Measurements from ENCODE around the gene SUPT4H1. TPM values are rescaled to one million over a fixed set of nuclear protein-coding genes. Genes with fewer than 3 reads are reported as not detected.

Gene SUPT4H1
- total and polyA plus RNA-seq, 5 donors, result 51.9 to 69.3 (median 63.2) TPM

DNA sequence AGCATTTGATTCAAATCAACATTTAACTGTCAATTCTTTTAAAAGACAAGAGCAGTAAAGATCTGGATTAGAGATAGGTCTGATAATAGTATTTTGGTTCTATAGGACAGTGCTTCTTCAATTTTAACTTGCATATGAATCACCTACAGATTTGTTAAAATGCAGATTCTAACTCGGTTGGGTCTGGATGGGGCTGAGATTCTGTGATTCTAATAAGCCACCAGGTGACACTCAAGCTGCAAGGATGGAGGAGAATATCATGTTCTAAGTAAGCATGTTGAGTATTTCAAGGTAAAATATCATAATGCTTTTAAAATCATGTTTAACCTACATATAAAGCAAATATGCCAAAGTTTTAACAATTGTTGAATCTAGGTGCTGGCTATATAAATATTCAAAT, 39.2 kb downstream of the SUPT4H1 start:
- intact Hi-C loops (cut with DNase I), result loop anchor here in 2 of 4 donors (10.0 kb wide), 1 partner anchor 132 kb away; no protein-coding TSS in a partner anchor
- Histone ChIP-seq H3K9me3 (ENCODE audit: control insufficient read depth, low read length) (no peaks in the 10 kb centered on the region), H3K4me1 (ENCODE audit: control insufficient read depth, insufficient read depth, low read length) (no peaks in the 10 kb centered on the region), H3K4me3 (ENCODE audit: low read length) (no peak overlapping the region), H3K27me3 (ENCODE audit: control insufficient read depth, insufficient read depth) (no peaks in the 10 kb centered on the region), H3K27ac (ENCODE audit: low read length) (no peak overlapping the region)
- 42% methylated on average over 1 of the region's 1 CpG for WGBS
- ATAC-seq (no peak), DNase-seq (no peak)

DNA sequence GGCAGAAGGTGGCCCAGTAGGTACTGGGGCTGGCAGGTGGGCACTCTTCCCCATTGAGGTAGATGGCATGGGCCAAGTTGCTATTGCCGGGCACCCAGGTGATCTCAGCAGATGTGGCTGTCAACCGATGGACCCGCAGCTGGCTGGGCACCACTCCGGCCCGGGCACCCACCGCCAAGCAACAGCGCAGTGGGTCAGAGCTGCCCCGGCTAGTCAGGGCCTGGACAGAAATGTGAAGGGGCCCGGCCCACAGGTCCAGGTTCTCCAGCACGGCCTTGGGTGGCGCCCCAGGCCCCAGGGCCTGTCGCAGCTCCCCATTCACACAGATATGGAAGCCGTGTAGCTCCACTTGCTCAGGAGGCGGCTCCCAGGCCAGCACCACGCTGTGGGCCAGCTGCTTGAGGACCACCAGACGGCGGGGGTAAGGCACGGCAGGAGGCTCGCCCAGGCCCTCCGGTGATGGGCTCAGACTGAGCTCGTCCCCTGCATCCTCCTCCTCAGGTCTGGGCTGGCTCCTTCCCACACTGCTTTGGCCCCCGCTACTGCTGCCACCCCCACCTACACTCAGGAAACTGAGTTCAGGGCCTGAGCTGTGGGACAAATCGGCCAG, 39.9 kb downstream of the SUPT4H1 start:
- WGBS, result 79% methylated on average over 23 of the region's 23 CpGs
- intact Hi-C loops (cut with DNase I), result loop anchor here in 2 of 4 donors (10.0 kb wide), 1 partner anchor 133 kb away; no protein-coding TSS in a partner anchor
- Histone ChIP-seq H3K4me3 (ENCODE audit: low read length) (no peak overlapping the region), H3K27ac (ENCODE audit: low read length) (no peak overlapping the region), H3K9me3 (ENCODE audit: control insufficient read depth, low read length) (no peaks in the 10 kb centered on the region), H3K27me3 (ENCODE audit: control insufficient read depth, insufficient read depth) (no peaks in the 10 kb centered on the region), H3K4me1 (ENCODE audit: control insufficient read depth, insufficient read depth, low read length) (no peaks in the 10 kb centered on the region)
- peak in 1 of 3 donors; percentile 42 for DNase-seq
- ATAC-seq, result no peak

DNA sequence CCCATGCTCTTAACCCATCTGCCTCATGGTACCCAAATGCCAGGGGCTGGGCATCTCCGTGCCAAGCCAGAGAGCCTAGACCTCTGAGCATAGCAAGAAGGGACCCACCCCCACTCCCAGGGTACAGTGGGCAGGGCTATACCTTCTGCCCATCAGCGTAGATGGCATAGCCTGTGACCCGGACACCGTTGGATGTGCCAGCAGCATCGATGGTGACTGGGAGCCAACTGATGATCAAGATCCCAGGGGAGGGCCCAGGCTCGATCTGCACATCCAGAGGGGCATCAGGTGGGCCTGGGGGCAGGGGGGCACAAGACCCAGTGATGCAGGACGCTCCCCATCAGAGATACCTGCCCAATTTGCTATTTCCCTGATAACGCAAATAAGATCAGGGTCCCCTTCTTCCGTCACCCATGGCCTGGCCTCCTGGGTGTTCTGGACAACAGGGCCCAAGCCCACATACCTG, 40.5 kb downstream of the SUPT4H1 start:
- Histone ChIP-seq H3K27ac (ENCODE audit: low read length) (no peak overlapping the region), H3K9me3 (ENCODE audit: control insufficient read depth, low read length) (no peaks in the 10 kb centered on the region), H3K27me3 (ENCODE audit: control insufficient read depth, insufficient read depth) (no peaks in the 10 kb centered on the region), H3K4me3 (ENCODE audit: low read length) (no peak overlapping the region), H3K4me1 (ENCODE audit: control insufficient read depth, insufficient read depth, low read length) (no peaks in the 10 kb centered on the region)
- no peak for ATAC-seq
- intact Hi-C loops (cut with DNase I), result loop anchor here in 2 of 4 donors (10.0 kb wide), 1 partner anchor 133 kb away; no protein-coding TSS in a partner anchor
- no peak for DNase-seq
- WGBS, result 93% methylated on average over 9 of the region's 9 CpGs

DNA sequence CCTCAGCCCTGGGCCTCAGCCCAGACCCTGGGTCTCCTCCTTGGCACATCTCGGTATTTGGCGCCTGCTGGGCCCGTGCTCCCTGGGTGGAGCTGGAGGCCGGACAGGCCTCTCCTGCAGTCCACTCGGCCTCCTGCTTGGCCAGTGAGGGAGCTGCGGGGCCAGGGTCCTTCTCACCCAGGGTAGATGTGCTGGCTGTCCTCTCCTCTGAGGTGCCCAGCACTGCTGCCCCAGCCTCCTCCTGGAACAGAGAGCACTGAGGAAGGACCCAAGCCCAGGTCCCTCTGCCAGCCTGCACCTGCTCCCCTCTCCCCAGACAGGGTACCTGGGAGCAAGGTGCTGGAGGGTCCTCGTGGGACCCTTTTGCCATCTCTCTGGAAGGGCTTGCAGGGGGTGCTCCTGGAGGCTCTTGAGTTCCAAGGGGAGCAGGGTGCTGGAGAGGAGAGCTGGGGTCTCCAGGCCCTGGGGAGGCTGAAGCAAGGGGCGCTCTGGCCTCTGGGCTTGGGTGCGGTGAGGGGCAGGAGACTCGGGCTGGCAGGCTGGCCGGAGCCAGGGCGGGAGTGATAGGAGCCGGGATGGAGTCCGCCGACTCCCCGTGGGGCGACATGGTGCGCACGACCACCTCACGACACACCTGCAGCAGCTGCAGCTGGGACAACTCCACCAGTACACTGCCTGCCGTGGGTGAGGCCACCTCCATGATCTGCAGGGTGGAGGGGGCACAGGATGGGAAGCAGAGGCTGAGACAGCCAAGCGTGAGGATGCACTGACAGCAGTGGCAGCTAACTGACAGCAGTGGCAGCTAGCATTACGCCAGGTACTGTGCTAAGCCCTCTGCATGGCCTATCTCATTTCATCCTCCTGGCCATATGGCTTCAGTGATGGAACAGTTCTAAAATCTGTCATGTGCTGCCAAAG, 41.2 kb downstream of the SUPT4H1 start:
- no peak for ATAC-seq
- Histone ChIP-seq H3K27me3 (ENCODE audit: control insufficient read depth, insufficient read depth) (no peaks in the 10 kb centered on the region), H3K27ac (ENCODE audit: low read length) (no peak overlapping the region), H3K4me3 (ENCODE audit: low read length) (no peak overlapping the region), H3K9me3 (ENCODE audit: control insufficient read depth, low read length) (no peaks in the 10 kb centered on the region), H3K4me1 (ENCODE audit: control insufficient read depth, insufficient read depth, low read length) (no peaks in the 10 kb centered on the region)
- intact Hi-C loops (cut with DNase I), result loop anchor here in 2 of 4 donors (10.0 kb wide), 1 partner anchor 134 kb away; no protein-coding TSS in a partner anchor
- peak in 1 of 3 donors; percentile 13 for DNase-seq
- 86% methylated on average over 23 of the region's 23 CpGs for WGBS

DNA sequence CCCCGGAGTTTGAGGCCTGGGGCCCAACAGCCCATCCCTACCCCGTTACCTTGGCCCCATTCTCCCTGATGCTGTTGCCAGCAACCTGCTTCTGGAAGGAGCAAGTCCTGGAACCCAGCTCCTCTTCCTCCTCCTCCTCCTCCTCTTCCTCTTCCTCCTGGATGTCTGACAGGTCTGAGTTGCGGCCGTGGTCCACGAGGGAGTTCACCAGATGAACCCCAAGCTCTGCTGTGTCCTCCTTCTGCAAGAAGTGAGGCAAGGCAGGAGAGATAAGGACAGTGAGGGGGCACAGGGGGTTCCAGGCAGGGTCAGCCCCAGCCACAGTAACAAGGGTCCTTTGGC, 42.1 kb downstream of the SUPT4H1 start:
- Histone ChIP-seq H3K27ac (ENCODE audit: low read length) (no peak overlapping the region), H3K27me3 (ENCODE audit: control insufficient read depth, insufficient read depth) (no peaks in the 10 kb centered on the region), H3K9me3 (ENCODE audit: control insufficient read depth, low read length) (no peaks in the 10 kb centered on the region), H3K4me1 (ENCODE audit: control insufficient read depth, insufficient read depth, low read length) (no peaks in the 10 kb centered on the region), H3K4me3 (ENCODE audit: low read length) (no peak overlapping the region)
- WGBS, result 57% methylated on average over 5 of the region's 5 CpGs
- intact Hi-C loops (cut with DNase I), result loop anchor here in 3 of 4 donors (10.0 kb wide), 1 partner anchor 135 kb away; no protein-coding TSS in a partner anchor
- ATAC-seq, result no peak
- DNase-seq, result peak in 1 of 3 donors; percentile 13

DNA sequence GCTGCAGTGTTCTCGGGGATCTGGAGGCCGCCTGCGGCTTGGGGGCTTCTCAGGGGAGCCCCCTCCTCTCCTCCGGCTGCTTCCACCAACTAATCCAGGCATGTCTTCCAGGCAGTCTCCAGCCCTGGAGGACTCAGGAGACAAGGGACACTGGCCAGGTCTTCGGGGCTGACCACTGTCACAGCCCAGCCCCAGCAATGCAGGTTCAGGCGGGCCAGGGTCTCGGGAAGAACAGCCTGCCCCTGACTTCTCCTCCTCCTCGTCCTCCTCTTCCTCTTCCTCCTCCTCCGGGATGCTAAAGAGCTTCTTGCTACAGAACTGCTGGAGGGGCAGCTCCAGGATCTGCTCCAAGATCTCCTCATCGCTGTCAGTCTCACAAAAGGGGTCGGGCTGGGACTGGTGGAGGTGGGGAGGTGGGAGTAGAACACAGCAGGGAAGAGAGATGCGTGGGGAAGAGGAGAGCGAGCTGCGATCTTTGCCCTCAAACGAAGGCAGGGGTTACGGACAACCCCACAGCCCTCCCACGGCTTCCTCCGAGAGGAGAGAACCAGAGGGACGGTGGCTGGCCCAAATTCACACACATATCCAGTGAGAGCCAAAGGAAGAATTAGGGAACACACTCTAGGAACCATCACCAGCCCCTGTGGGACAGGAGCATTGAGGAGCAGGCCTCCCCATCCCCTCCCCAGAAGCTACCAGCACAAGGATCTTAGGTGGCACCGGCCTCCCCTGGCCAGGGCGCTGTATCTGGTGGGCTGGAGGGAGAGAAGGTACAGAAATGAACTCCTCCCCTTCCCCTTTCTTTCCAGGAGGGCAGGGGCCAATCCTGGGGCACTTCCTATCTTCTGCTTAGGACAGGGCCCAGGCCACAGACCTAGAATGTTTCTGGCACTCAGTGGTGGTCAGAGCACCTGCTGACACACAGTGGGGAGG, 42.8 kb downstream of the SUPT4H1 start:
- 73% methylated on average over 21 of the region's 21 CpGs for WGBS
- Histone ChIP-seq H3K27me3 (ENCODE audit: control insufficient read depth, insufficient read depth) (no peaks in the 10 kb centered on the region), H3K9me3 (ENCODE audit: control insufficient read depth, low read length) (no peaks in the 10 kb centered on the region), H3K27ac (ENCODE audit: low read length) (no peak overlapping the region), H3K4me1 (ENCODE audit: control insufficient read depth, insufficient read depth, low read length) (no peaks in the 10 kb centered on the region), H3K4me3 (ENCODE audit: low read length) (no peak overlapping the region)
- ATAC-seq, result no peak
- intact Hi-C loops (cut with DNase I), result loop anchor here in 1 of 4 donors (10.0 kb wide), 1 partner anchor 136 kb away; no protein-coding TSS in a partner anchor
- peak in 1 of 3 donors; percentile 16 for DNase-seq

DNA sequence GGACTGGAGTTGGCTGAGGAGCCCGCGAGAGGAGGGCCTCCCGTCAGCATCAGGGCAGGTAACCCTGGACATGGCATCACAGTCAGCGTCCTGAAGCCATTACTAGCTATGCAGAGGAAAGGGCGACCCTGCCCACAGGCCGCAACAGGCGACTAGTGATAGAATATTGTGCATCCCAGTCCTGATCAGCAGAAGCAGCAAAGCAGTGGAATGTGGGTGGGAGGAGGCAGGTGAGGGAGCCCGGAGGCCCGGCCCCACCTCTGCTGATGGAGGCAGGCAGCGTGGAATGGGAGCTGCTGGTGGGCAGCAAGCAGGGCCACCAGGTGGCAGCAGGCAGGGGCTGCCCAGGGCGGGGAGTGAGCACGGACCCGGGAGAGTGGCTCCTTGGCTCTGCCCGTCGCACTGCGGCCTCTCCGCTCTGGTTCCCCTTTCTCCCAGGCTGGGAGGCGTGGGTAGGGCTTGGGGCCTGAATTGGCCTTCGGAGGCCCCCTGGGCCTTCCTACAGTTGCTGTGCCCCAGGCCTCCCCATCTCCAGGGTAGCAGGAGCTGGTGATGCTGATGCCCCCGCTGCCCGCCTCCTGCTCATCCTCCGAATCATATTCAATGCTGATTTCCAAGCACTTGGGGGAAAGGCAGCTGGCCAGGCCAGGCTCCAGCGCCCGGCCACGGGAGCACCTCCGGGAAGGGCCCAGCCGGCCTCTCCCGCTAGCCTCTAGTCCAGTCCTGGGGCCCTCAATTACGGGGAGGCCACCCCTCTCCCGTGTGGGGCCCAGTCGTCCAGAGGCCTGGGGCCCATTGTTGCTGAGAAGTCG, 43.6 kb downstream of the SUPT4H1 start:
- 68% methylated on average over 32 of the region's 32 CpGs for WGBS
- ATAC-seq (no peak), DNase-seq (peak in 1 of 3 donors; percentile 46)
- no peaks in the 10 kb centered on the region for H3K4me1 ChIP-seq (ENCODE audit: control insufficient read depth, insufficient read depth, low read length)
- H3K27me3 ChIP-seq (ENCODE audit: control insufficient read depth, insufficient read depth), result no peaks in the 10 kb centered on the region
- intact Hi-C loops (cut with DNase I), result loop anchor here in 1 of 4 donors (10.0 kb wide), 1 partner anchor 136 kb away; no protein-coding TSS in a partner anchor
- H3K27ac ChIP-seq (ENCODE audit: low read length), result no peak overlapping the region
- H3K9me3 ChIP-seq (ENCODE audit: control insufficient read depth, low read length), result no peaks in the 10 kb centered on the region
- H3K4me3 ChIP-seq (ENCODE audit: low read length), result no peak overlapping the region

DNA sequence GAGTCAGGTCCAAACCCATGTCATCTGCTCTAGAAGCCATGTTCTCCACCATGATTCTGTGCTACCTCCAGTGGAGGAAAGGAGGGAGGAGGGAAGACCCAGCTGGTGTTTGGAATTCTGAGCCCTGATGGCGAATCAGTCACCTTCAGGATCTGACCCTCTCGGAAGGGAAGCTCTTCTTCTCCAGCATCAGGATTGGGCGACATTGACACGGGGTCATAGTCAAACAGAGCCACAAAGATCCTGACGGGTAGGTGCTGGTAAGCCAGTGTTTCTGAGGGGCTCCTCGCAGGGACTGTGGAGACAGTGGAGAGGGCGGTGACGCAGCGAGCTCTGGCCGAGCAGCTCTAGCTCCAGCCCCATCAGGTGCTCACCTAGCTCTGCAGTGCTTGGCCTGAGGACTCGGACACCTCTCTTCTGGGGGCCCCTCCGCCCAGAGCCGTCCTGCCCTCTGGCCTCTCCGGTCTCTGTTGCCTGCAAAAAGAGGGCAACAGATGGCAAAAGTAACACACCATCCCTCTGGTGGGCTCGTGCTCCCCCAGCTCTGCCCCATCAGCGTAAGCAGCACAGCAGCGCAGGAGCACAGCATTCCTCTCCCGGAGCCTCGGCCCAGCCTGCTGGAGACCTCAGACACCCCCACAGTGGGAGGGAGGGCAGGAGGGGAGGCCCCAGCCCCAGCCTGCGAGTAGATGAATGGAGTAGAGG, 44.4 kb downstream of the SUPT4H1 start:
- DNase-seq, result peak in 1 of 3 donors; percentile 30
- H3K4me1 ChIP-seq (ENCODE audit: control insufficient read depth, insufficient read depth, low read length), result no peaks in the 10 kb centered on the region
- H3K27me3 ChIP-seq (ENCODE audit: control insufficient read depth, insufficient read depth), result no peaks in the 10 kb centered on the region
- WGBS, result 81% methylated on average over 20 of the region's 20 CpGs
- ATAC-seq, result no peak
- no peak overlapping the region for H3K27ac ChIP-seq (ENCODE audit: low read length)
- no peaks in the 10 kb centered on the region for H3K9me3 ChIP-seq (ENCODE audit: control insufficient read depth, low read length)
- intact Hi-C loops (cut with DNase I), result loop anchor here in 1 of 4 donors (10.0 kb wide), 1 partner anchor 137 kb away; no protein-coding TSS in a partner anchor
- no peak overlapping the region for H3K4me3 ChIP-seq (ENCODE audit: low read length)

DNA sequence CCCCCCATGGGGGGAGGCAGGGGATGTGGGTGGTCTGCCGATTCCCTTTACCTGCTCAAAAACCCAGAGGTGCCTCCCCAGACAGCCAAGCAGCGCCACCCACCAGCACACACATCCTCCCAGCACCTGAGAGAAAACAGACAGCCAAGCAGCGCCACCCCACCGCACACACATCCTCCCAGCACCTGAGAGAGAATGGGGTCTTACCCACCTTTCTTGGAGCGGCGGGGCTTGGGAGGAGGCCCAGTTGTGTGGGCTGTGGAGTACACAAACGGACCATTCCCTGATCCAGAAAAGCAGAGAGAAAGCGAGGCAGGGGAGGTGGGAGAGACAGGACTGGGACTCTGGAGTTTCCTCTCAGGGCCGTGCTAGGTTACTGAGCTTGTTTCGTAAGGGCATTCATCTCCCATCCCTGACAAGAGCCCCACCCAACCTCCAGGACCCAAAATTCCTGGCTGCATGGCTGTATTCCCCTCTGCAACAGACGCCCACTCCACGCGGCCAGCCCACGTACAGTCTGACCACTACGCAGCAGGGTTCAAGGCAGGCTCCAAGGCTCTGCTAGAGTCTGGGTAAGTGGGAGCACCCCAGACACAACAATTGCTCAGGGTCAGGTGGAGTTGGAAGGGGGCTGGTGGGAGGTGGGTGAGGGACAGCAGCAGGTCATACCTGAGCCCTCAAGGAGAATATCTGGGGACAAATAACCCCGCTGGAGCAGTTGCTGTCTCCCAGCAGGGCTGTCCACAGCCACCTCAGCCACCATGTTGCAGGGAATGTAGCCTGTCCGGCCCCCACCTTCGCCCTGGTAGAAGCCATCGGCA, 45.7 kb downstream of the SUPT4H1 start:
- DNase-seq (no peak), ATAC-seq (no peak)
- Histone ChIP-seq H3K27me3 (ENCODE audit: control insufficient read depth, insufficient read depth) (no peaks in the 10 kb centered on the region), H3K9me3 (ENCODE audit: control insufficient read depth, low read length) (no peaks in the 10 kb centered on the region), H3K27ac (ENCODE audit: low read length) (no peak overlapping the region), H3K4me3 (ENCODE audit: low read length) (no peak overlapping the region), H3K4me1 (ENCODE audit: control insufficient read depth, insufficient read depth, low read length) (no peaks in the 10 kb centered on the region)
- 83% methylated on average over 19 of the region's 19 CpGs for WGBS
- intact Hi-C loops (cut with DNase I), result loop anchor here in 1 of 4 donors (10.0 kb wide), 1 partner anchor 138 kb away; no protein-coding TSS in a partner anchor
